ENCODE measurements around the gene SRP9.
"Not testable (repeated sequence)": the region's sequence is repeated elsewhere in the genome, so short reads cannot be mapped to it uniquely, and the experiment has no call there.

Gene SRP9

GRCh38 chr1:225794954-225795353 lies 17.3 kb downstream of the SRP9 start:
- H3K4me3 ChIP-seq (ENCODE audit: control insufficient read depth, low read depth, low read length) = no peak overlapping the region
- no peak for TF ChIP-seq CTCF (IDR thresholded peaks at IDR 0.05; ENCODE audit: control insufficient read depth, insufficient read depth, low read depth, low read length, missing control alignments)
- DNase-seq (ENCODE audit: low read depth) = no peak

- not testable (repeated sequence) for DNase-seq (ENCODE audit: low read depth); H3K4me3 ChIP-seq (ENCODE audit: control insufficient read depth, low read depth, low read length)
Measured at GRCh38 chr1:225796097-225796496, 18.5 kb downstream of the SRP9 start.

- DNase-seq (ENCODE audit: low read depth); H3K4me3 ChIP-seq (ENCODE audit: control insufficient read depth, low read depth, low read length): not testable (repeated sequence)
Measured at GRCh38 chr1:225801146-225801545, 23.5 kb downstream of the SRP9 start.

- no peak for TF ChIP-seq CTCF (IDR thresholded peaks at IDR 0.05; ENCODE audit: control insufficient read depth, insufficient read depth, low read depth, low read length, missing control alignments)
- H3K4me3 ChIP-seq (ENCODE audit: control insufficient read depth, low read depth, low read length) = no peak overlapping the region
- no peak for DNase-seq (ENCODE audit: low read depth)
Measured at GRCh38 chr1:225806249-225806648, 28.6 kb downstream of the SRP9 start.

GRCh38 chr1:225806736-225807135 lies 29.1 kb downstream of the SRP9 start:
- DNase-seq (ENCODE audit: low read depth); H3K4me3 ChIP-seq (ENCODE audit: control insufficient read depth, low read depth, low read length): not testable (repeated sequence)

- no peak for DNase-seq (ENCODE audit: low read depth)
- no peak for TF ChIP-seq CTCF (IDR thresholded peaks at IDR 0.05; ENCODE audit: control insufficient read depth, insufficient read depth, low read depth, low read length, missing control alignments)
- no peak overlapping the region for H3K4me3 ChIP-seq (ENCODE audit: control insufficient read depth, low read depth, low read length)
Measured at GRCh38 chr1:225808136-225808535, 30.5 kb downstream of the SRP9 start.

- H3K4me3 ChIP-seq (ENCODE audit: control insufficient read depth, low read depth, low read length) = peak within 1 kb of the TSS; percentile 67
Measured at GRCh38 chr1:225809842-225810578, 32.4 kb downstream of the SRP9 start, which contains the start of gene EPHX1. TSS of gene EPHX1 (plus strand) at chr1:225810124. CDS start at chr1:225828730, 18,606 bp downstream.

GRCh38 chr1:225810579-225811538 lies 33.2 kb downstream of the SRP9 start:
- not testable (repeated sequence) for DNase-seq (ENCODE audit: low read depth)
- peak overlapping the region; percentile 67 for H3K4me3 ChIP-seq (ENCODE audit: control insufficient read depth, low read depth, low read length)

More at GRCh38 chr1:225809842-225810578, 32.4 kb downstream of the SRP9 start, which contains the start of gene EPHX1:
- DNase-seq (ENCODE audit: low read depth) = peak; percentile 45
- peak; percentile 46 for TF ChIP-seq CTCF (IDR thresholded peaks at IDR 0.05; ENCODE audit: control insufficient read depth, insufficient read depth, low read depth, low read length, missing control alignments)
